Stimulated activated effector memory CD8-positive, alpha-beta T cell treated with anti-CD3 and anti-CD28 coated beads, Interleukin-12 subunit alpha, Interleukin-12 subunit beta, amount 100 ng/mL, for 72 hours (primary cell): ENCODE measurements around the gene ABCC8.
A peak's percentile ranks its signal among the peaks of the same experiment; 100 is the strongest.

ENCODE experiments used
- ATAC-seq: fragments of 150-1000 bp; cut with Tn5 transposase; 2 replicates; pipeline ENCODE4 v1.10.0; 2021
- DNase-seq, 2 donors: peaks; one replicate each; pipeline ENCODE4 v3.0.0; 2021 to 2022; ENCODE audit warnings: low spot score in 2 of 2
- H3K27ac Mint-ChIP-seq: one replicate; pipeline ENCODE4 v1.8.0; 2022; ENCODE audit warnings: mild to moderate bottlenecking, mixed read lengths
- H3K36me3 Mint-ChIP-seq: one replicate; pipeline ENCODE4 v1.8.0; 2022; ENCODE audit warnings: mild to moderate bottlenecking, mixed read lengths
- H3K4me1 Mint-ChIP-seq: one replicate; pipeline ENCODE4 v1.8.0; 2022; ENCODE audit warnings: mixed read lengths
- H3K4me3 Mint-ChIP-seq: one replicate; pipeline ENCODE4 v1.8.0; 2022; ENCODE audit warnings: mild to moderate bottlenecking, mixed read lengths
- H3K9me3 Mint-ChIP-seq: one replicate; pipeline ENCODE4 v1.8.0; 2022; ENCODE audit warnings: mixed read lengths

ABCC8 gene

DNA sequence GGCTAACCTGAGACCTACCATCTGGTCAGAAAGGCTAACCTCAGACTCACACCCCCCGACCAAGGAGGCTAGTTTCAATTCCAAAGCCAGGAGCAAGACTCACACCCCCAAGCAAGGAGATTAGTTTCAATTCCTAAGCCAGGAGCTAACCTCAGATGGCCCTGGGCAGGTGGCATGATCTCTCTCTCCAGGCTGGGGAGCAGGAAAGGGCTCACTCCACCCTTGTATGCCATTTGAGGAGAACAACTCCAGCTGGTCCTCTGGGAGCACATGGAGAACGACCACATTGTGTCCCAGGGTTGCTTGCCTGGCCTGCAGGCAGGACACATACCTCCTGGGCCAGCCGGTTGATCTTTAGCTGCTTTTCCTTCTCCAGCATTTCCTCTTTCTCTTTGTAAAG, 34.9 kb upstream of the ABCC8 start:
- ATAC-seq (no peak), DNase-seq (no peak)
- Mint-ChIP-seq H3K4me3 (no peak overlapping the region), H3K36me3 (no peaks in the 10 kb centered on the region), H3K4me1 (peaks cover 6% of the 10 kb centered on the region), H3K27ac (no peak overlapping the region), H3K9me3 (no peaks in the 10 kb centered on the region)

DNA sequence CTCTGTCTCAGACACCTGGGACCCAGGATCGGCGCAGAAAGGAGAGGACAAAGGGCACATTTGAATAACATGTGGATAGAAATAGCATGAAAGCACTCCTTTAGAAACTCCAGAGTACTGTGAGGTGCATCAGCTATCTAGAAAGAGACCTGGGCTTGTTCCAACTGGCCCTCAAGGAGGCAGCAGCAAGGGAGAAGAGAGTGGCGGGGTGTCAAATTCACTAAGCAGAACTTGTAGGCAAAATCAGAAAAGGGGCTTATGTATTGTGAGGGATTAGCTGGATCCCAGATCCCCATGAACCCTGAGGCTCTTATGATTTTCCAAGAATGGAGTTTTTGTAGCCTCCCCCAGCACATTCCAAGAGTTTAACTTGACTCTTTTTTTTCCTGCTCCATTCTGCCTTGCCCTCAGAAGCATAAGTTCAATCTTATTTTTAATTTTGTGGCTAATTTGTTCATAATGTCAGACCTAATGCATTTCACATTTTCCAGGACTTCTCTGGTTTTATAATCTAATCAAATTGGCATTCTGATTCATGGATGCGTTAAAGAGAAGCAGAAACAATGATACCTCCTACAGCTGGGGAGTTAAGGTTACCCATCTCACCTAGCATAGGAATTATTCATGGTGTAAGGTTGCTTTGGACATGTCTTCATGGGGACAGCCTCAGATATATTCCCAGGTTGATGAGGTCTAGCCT, 34.0 kb upstream of the ABCC8 start:
- Mint-ChIP-seq H3K27ac (no peak overlapping the region), H3K9me3 (no peaks in the 10 kb centered on the region), H3K4me1 (peaks cover 6% of the 10 kb centered on the region), H3K4me3 (no peak overlapping the region), H3K36me3 (no peaks in the 10 kb centered on the region)
- ATAC-seq (no peak), DNase-seq (no peak)

DNA sequence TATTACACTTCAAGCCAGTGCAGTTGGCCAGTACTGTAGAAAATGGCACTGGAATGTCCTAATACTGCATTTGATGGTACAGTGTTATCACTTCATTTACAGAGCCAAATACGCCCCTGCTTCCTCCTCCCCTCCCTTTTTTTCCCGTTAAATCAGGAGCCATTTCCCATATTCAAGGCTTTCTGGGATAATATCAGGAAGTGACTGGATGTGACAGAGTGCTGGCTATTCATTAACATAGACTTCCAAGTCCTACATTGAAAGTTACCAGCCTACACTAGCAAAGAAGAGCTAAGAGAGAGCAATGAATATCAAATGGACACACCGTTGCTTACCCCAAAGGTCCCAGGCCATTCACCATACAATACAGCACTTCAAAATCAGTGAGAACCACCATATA, 32.1 kb upstream of the ABCC8 start:
- no peaks in the 10 kb centered on the region for H3K36me3 Mint-ChIP-seq
- ATAC-seq (no peak), DNase-seq (no peak)
- H3K9me3 Mint-ChIP-seq = no peaks in the 10 kb centered on the region
- H3K4me3 Mint-ChIP-seq = no peak overlapping the region
- peaks cover 5% of the 10 kb centered on the region for H3K4me1 Mint-ChIP-seq
- no peak overlapping the region for H3K27ac Mint-ChIP-seq

DNA sequence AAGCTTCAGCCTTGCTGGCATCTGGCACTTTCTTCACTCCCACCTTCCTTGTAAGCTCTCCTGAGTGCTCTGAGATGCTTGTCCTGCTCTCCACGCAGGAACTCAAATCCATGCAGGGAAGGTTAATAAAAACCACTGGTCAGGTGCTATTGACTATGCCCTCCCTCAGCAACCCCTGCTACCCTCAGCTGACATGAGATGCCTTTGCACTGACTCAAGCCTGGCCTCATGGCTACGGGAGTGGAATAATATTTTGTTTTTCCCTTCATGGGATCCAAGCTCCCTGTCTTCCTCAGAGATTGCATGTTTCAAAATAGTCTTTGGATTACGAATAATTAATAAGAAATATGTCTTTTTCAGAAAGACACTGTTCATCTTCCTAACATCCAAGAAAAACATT, 31.7 kb upstream of the ABCC8 start:
- DNase-seq = no peak

DNA sequence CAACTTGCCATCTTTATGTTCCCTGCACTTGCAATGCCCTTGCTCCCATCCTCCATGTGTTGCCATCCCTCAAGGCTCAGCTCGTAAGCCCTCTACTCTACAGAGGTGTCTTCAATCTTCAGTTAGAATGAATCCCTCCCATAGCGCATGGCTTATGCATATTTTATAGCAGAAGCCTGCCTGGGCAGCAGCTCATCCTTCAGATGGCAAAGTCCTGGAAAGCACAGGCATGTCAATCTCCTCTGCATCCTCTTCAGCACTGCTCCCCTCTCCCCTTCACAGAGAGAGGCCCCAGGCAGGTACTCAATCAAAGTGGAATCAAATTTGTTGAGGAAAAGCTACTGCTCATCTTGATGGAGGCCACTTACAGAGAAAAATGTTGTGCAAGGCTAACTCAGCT, 31.1 kb upstream of the ABCC8 start:
- H3K27ac Mint-ChIP-seq = no peak overlapping the region
- H3K9me3 Mint-ChIP-seq = no peaks in the 10 kb centered on the region

More for the DNA sequence above, 31.7 kb upstream of the ABCC8 start:
- no peaks in the 10 kb centered on the region for H3K36me3 Mint-ChIP-seq
- H3K4me3 Mint-ChIP-seq = no peak overlapping the region
- ATAC-seq = no peak
- no peaks in the 10 kb centered on the region for H3K9me3 Mint-ChIP-seq
- H3K27ac Mint-ChIP-seq = no peak overlapping the region
- peaks cover under 1% of the 10 kb centered on the region for H3K4me1 Mint-ChIP-seq

DNA sequence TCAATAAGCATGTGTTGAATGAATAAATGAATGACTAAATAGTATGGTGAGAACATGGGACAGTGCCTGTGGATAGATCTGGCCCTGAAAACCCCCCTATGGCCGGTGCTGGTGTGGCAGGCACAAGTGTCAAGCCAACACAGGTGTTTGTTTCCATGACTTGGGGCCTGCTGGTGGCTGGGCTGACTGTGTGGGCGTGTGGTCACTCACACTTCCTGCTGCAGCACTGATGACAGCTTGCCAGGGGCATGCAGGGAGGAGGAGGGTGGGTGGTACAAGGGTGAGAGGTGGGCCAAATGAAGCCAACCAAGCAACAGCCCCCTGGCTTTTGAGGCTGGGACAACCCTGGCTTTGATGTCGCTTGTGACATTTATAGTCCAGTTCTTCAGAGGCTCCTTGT, 30.3 kb upstream of the ABCC8 start:
- Mint-ChIP-seq H3K27ac (no peak overlapping the region), H3K36me3 (no peaks in the 10 kb centered on the region), H3K4me3 (no peak overlapping the region), H3K9me3 (no peaks in the 10 kb centered on the region), H3K4me1 (no peaks in the 10 kb centered on the region)
- DNase-seq (no peak), ATAC-seq (no peak)

More for the DNA sequence above, 31.1 kb upstream of the ABCC8 start:
- Mint-ChIP-seq H3K4me3 (no peak overlapping the region), H3K4me1 (no peaks in the 10 kb centered on the region), H3K36me3 (no peaks in the 10 kb centered on the region)
- ATAC-seq (no peak), DNase-seq (no peak)

DNA sequence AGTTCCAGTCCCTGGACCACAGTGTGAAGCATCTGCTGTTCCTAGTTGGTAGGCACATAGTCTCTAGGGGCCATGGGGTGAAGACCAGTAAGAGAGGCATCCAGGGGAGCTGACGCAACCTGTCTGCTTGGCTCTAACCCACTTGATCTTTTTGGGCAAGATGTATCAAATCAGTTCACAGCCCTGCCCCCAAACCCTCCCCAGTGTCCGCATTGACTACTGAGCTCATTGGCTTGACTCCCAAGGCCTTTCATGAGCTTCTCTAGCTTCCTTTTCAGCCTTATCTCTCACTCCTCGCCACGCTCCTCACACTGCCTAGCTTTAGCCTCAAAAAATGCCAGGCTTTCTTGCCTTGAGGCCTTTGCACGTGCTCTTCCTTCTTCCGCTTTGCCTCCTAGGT, 29.7 kb upstream of the ABCC8 start:
- no peaks in the 10 kb centered on the region for H3K9me3 Mint-ChIP-seq
- no peak overlapping the region for H3K27ac Mint-ChIP-seq
- DNase-seq (no peak), ATAC-seq (no peak)
- no peaks in the 10 kb centered on the region for H3K36me3 Mint-ChIP-seq
- no peak overlapping the region for H3K4me3 Mint-ChIP-seq
- H3K4me1 Mint-ChIP-seq = no peaks in the 10 kb centered on the region

DNA sequence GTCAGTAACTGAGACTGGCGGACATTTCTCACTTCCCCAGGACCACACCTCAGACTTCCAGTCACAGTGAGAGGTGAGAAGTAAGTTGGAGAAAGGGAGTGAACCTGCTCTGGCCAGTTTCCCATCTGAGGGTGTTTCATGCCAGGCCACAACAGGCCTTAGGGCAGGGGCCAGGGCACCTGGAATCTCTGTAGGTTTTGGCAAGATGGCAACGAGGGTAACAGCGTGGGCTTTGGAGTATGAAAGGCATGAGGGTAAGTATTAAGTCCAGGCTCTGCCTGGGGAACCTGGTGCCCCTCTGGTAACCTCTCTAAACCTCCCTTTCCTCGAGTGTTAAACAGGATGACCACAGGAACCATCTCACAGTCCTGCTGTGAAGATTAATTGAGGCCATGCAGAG, 28.5 kb upstream of the ABCC8 start:
- no peaks in the 10 kb centered on the region for H3K36me3 Mint-ChIP-seq
- ATAC-seq (no peak), DNase-seq (no peak)
- H3K27ac Mint-ChIP-seq = peak overlapping the region; percentile 37
- no peaks in the 10 kb centered on the region for H3K9me3 Mint-ChIP-seq
- H3K4me3 Mint-ChIP-seq = no peak overlapping the region
- H3K4me1 Mint-ChIP-seq = no peaks in the 10 kb centered on the region

DNA sequence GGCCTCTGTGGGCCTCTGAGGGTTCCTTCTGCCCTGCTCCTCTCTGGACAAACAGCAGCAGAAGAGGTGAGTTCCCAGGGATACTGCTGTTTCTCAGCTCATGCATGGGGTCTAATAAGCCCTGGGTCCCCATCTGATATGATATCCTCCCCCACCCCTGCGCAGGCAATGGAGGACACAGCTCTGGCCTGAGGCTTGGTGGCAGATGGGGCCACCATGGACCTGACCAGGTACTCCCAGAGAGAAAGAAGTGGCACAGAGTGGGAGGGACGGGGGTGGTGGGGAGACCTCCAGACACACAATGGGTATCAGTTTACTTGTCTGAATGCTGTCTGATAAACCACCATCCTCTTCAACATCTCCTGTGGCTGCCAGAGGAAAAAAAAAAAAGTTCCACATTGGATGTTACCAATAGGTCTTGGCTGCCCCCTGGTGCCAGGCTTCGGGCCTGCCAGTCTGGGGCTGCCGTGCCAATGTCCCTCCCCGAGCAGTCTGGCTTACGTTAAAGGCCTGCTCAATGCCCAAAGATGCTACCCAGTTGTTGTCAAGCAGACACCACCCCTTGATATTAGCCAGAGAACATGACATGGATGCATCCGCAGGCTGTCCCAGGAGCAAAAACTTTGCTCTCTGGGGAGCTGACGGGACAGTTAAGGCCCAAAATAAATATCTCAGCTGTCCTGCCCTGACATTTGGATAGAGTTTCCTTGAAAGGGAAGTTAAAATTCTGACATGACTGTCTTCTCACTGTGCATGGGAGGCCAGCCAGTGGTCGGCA, 27.9 kb upstream of the ABCC8 start:
- peak overlapping the region; percentile 37 for H3K27ac Mint-ChIP-seq
- peak; percentile 69 for ATAC-seq

DNA sequence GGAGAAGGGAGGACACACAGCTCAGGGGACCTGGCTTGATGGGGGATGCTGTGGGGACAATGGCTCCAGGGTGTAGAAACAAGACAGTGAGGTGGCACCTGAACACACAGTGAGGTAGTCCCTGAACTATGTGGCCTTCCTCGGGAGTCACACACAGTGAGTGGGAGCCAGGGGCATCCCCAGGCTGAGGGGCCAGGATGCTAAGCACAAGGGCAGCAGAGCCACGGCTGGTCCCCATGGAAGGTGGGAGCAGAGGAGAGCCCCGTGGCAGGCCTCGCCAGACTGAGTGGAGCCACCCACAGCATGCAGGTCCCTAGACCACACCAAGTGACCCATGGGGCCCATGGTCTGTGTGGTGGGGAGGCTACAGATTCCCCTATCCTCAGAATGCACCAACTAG, 26.0 kb upstream of the ABCC8 start:
- H3K9me3 Mint-ChIP-seq = no peaks in the 10 kb centered on the region
- no peak overlapping the region for H3K4me3 Mint-ChIP-seq
- H3K27ac Mint-ChIP-seq = no peak overlapping the region
- H3K4me1 Mint-ChIP-seq = no peaks in the 10 kb centered on the region
- ATAC-seq (no peak), DNase-seq (no peak)
- no peaks in the 10 kb centered on the region for H3K36me3 Mint-ChIP-seq

More for the DNA sequence above, 27.9 kb upstream of the ABCC8 start:
- H3K9me3 Mint-ChIP-seq = no peaks in the 10 kb centered on the region
- H3K4me1 Mint-ChIP-seq = no peaks in the 10 kb centered on the region
- no peak overlapping the region for H3K4me3 Mint-ChIP-seq
- peak; percentile 65 to 86 for DNase-seq
- no peaks in the 10 kb centered on the region for H3K36me3 Mint-ChIP-seq

DNA sequence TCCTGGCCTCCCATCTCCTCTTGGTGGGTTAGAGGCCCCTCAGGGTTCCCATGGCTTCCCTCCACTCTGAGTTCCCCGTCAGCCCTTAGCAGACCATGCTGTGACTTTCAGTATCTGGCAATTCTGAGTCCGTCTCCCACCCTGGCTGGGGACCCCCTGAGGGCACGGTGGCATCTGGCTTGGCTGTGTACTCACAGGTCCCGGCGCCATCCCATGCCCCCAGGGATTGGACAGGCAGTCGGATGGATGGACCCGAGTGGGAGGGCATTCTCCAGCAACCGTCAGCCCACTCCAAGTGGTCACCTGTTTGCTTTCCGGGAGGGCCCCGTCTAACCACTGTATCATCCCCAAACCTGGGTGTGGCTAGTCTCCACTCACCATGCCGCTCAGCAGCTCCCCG, 24.0 kb upstream of the ABCC8 start:
- no peak overlapping the region for H3K4me3 Mint-ChIP-seq
- no peaks in the 10 kb centered on the region for H3K36me3 Mint-ChIP-seq
- ATAC-seq (no peak), DNase-seq (no peak)
- no peaks in the 10 kb centered on the region for H3K4me1 Mint-ChIP-seq
- H3K9me3 Mint-ChIP-seq = no peaks in the 10 kb centered on the region
- H3K27ac Mint-ChIP-seq = no peak overlapping the region

DNA sequence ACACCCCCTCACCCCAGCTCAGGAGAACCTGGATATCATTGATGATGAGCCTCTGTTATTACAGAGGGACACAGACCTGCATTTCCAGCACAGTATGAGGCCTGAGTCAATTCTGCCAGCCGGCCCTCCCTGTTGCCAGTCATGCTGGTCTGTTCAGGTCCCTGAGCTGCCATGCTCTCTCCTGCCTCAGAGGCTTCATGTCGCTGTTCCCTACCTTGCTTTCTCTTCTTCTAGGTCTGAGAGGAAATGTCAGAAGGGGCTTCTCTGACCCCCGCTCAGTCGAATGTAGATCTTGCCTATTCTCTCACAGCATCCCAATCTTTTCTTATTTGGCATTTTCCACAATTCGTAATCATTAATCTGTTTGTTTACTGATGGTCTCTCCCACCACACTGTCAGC, 21.8 kb upstream of the ABCC8 start:
- H3K36me3 Mint-ChIP-seq = no peaks in the 10 kb centered on the region

DNA sequence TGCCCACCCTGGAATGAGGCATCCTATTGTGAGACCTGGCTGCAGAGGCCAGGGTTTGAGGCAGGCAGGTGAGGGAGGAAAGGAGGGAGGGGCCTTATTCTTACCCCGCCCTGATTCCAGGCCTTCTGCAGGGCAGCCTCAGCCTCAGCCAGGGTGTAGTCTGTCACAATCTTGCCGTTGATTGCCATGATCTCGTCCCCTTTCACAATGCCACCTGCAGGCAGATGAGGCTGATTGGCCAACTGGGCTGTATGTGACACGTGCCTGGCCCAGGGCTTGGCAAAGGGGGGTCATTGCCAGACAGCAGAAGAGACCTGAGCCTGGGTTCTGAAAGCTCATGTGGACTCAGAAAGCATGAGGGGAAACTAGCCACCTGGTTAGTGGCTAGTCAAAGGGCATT, 21.4 kb upstream of the ABCC8 start:
- Mint-ChIP-seq H3K4me3 (no peak overlapping the region), H3K9me3 (no peaks in the 10 kb centered on the region), H3K4me1 (no peaks in the 10 kb centered on the region), H3K36me3 (no peaks in the 10 kb centered on the region), H3K27ac (no peak overlapping the region)
- no peak for ATAC-seq
- no peak for DNase-seq

More for the DNA sequence above, 21.8 kb upstream of the ABCC8 start:
- Mint-ChIP-seq H3K27ac (no peak overlapping the region), H3K4me1 (no peaks in the 10 kb centered on the region), H3K9me3 (no peaks in the 10 kb centered on the region), H3K4me3 (no peak overlapping the region)
- ATAC-seq (peak; percentile 14), DNase-seq (no peak)

DNA sequence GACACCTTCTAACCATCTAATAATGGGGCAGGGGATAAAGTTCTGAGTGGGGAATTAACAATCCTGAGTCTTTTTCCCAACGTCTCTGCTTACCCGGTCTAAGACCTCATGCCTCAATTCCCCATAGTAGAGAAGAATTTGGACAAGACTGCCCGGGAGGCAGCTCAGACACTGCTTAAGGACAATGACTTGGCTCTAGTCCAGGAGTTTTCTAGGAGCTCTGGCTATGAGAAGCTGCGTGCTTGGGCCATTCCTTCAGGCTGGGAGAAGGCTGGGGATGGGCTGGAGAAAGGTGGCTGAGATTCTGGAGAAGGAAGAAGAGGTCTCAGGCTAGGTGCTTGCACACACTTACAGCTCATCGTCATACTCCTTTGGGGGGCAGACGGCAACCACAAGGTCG, 19.8 kb upstream of the ABCC8 start:
- no peak overlapping the region for H3K27ac Mint-ChIP-seq
- DNase-seq = no peak
- H3K36me3 Mint-ChIP-seq = no peaks in the 10 kb centered on the region
- no peaks in the 10 kb centered on the region for H3K4me1 Mint-ChIP-seq
- no peaks in the 10 kb centered on the region for H3K9me3 Mint-ChIP-seq
- no peak for ATAC-seq
- no peak overlapping the region for H3K4me3 Mint-ChIP-seq

DNA sequence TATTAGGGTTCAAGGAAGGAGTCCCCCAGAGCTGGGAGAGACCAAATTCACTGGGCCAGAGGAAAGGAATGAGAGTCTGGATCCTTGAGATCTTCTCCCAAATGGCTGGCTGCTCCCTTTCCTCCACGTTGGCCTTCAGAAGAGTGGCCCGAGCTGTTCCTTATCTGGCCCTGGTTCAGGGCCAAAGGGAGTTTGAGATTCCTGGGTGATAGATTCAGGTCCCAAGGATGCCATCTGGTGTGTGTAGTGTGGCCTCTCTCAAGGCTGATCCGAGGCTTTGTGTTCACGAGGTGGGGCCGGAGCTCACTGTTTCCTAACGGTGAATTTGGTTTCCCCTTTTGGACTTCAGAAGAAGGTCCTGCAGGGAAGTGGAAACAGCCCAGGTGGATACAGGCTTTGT, 17.4 kb upstream of the ABCC8 start:
- H3K36me3 Mint-ChIP-seq = no peaks in the 10 kb centered on the region
- H3K27ac Mint-ChIP-seq = no peak overlapping the region
- H3K4me3 Mint-ChIP-seq = no peak overlapping the region
- DNase-seq (no peak), ATAC-seq (no peak)
- no peaks in the 10 kb centered on the region for H3K4me1 Mint-ChIP-seq
- no peaks in the 10 kb centered on the region for H3K9me3 Mint-ChIP-seq

DNA sequence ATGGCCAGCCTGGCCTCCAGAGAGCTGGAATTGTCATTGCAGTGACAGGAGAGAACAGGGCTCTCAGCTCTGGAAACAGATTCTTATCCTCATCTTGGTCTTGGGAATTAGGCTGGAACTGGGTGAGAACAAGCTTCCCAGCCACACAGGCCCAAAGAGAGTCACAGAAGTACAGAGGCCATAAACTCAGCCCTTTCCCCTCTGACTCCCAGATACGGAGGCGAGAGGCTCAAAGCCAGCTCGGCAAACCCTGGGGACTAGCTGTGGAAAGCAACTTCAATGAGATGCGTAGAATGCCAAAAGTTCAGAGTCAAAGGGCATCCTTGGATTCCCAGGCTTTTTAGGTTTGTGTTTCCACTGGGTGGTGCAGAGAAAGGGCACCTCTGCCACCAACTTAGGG, 14.3 kb upstream of the ABCC8 start:
- H3K27ac Mint-ChIP-seq = no peak overlapping the region
- H3K36me3 Mint-ChIP-seq = no peaks in the 10 kb centered on the region
- ATAC-seq (no peak), DNase-seq (no peak)
- no peaks in the 10 kb centered on the region for H3K9me3 Mint-ChIP-seq
- H3K4me1 Mint-ChIP-seq = no peaks in the 10 kb centered on the region
- no peak overlapping the region for H3K4me3 Mint-ChIP-seq
